HepG2 (cell line): Measurements from ENCODE around the gene C5orf52.

ENCODE experiments used
- ZNF331 ChIP-seq: sonication (generic); formaldehyde crosslinking; IDR thresholded peaks from 2 replicates; pipeline ENCODE4 v1.4.0; 2020; ENCODE audit warnings: missing genetic modification reagents
- ZNF782 ChIP-seq: sonication (generic); formaldehyde crosslinking; IDR thresholded peaks from 2 replicates; pipeline ENCODE4 v1.4.0; 2020; ENCODE audit warnings: missing genetic modification reagents, mild to moderate bottlenecking, borderline replicate concordance

GRCh38 chr5:157721159-157721558 is 49.8 kb downstream of the C5orf52 start:
- no peak for TF ChIP-seq ZNF331 (CRISPR knock-in tag)
- no peak for TF ChIP-seq ZNF782
